H9 (cell line): ENCODE measurements around the gene CIT. TPM values are rescaled to one million over a fixed set of nuclear protein-coding genes. Genes with fewer than 3 reads are reported as not detected.
A peak's percentile ranks its signal among the peaks of the same experiment; 100 is the strongest.

Source experiments
- DNase-seq: peaks from one replicate; pipeline ENCODE4 v3.0.0-alpha.2; 2017
- H2AFZ ChIP-seq: one replicate; pipeline ENCODE4 v1.6.1; 2013; ENCODE audit warnings: mild to moderate bottlenecking, low read length, control low read depth, moderate library complexity
- H2AK5ac ChIP-seq: 2 replicates; pipeline ENCODE4 v1.6.1; 2013; ENCODE audit warnings: low read length, control low read depth, mixed read lengths; ENCODE audit not compliant: insufficient read length
- H2BK120ac ChIP-seq: one replicate; pipeline ENCODE4 v1.6.1; 2013; ENCODE audit warnings: low read depth, mild to moderate bottlenecking, low read length, control low read depth, inconsistent platforms; ENCODE audit not compliant: poor library complexity, severe bottlenecking
- H2BK12ac ChIP-seq: 2 replicates; pipeline ENCODE4 v1.6.1; 2013; ENCODE audit warnings: low read length, control low read depth, mixed read lengths, low read depth; ENCODE audit not compliant: insufficient read length
- H2BK15ac ChIP-seq: 2 replicates; pipeline ENCODE4 v1.6.1; 2013; ENCODE audit warnings: low read depth, low read length, control low read depth
- H2BK20ac ChIP-seq: one replicate; pipeline ENCODE4 v1.6.1; 2013; ENCODE audit warnings: low read depth, mild to moderate bottlenecking, low read length, control low read depth, inconsistent platforms; ENCODE audit not compliant: poor library complexity, severe bottlenecking
- H2BK5ac ChIP-seq: 2 replicates; pipeline ENCODE4 v1.6.1; 2013; ENCODE audit warnings: low read length, control low read depth, mixed read lengths; ENCODE audit not compliant: insufficient read length
- H3K14ac ChIP-seq: 2 replicates; pipeline ENCODE4 v1.6.1; 2013; ENCODE audit warnings: low read length, control low read depth; ENCODE audit not compliant: insufficient read depth
- H3K18ac ChIP-seq: 2 replicates; pipeline ENCODE4 v1.6.1; 2013; ENCODE audit warnings: low read depth, mild to moderate bottlenecking, mixed read lengths, low read length, control low read depth; ENCODE audit not compliant: insufficient read length
- H3K23ac ChIP-seq: 2 replicates; pipeline ENCODE4 v1.6.1; 2013; ENCODE audit warnings: low read length, control low read depth, mixed read lengths, low read depth; ENCODE audit not compliant: insufficient read length
- H3K23me2 ChIP-seq: 2 replicates; pipeline ENCODE4 v1.6.1; 2013; ENCODE audit warnings: low read depth, mild to moderate bottlenecking, mixed read lengths, low read length, control low read depth; ENCODE audit not compliant: insufficient read length, poor library complexity, severe bottlenecking
- H3K27ac ChIP-seq: 2 replicates; pipeline ENCODE4 v1.5.1; 2013; ENCODE audit warnings: low read length, control low read depth, mixed read lengths, low read depth; ENCODE audit not compliant: insufficient read length
- H3K27me3 ChIP-seq: 2 replicates; pipeline ENCODE4 v1.6.1; 2013; ENCODE audit warnings: low read length, control low read depth, inconsistent platforms; ENCODE audit not compliant: insufficient read depth
- H3K4ac ChIP-seq: 2 replicates; pipeline ENCODE4 v1.6.1; 2013; ENCODE audit warnings: low read depth, mild to moderate bottlenecking, control low read depth, inconsistent platforms, low read length, moderate library complexity
- H3K4me1 ChIP-seq: 2 replicates; pipeline ENCODE4 v1.6.1; 2013; ENCODE audit warnings: low read length, control low read depth, inconsistent platforms; ENCODE audit not compliant: insufficient read depth
- H3K4me2 ChIP-seq: 2 replicates; pipeline ENCODE4 v1.6.1; 2013; ENCODE audit warnings: low read length, control low read depth, mixed read lengths; ENCODE audit not compliant: insufficient read length, insufficient read depth
- H3K56ac ChIP-seq: 2 replicates; pipeline ENCODE4 v1.6.1; 2013; ENCODE audit warnings: low read depth, mild to moderate bottlenecking, mixed read lengths, low read length, control low read depth; ENCODE audit not compliant: insufficient read length
- H3K79me1 ChIP-seq: 2 replicates; pipeline ENCODE4 v1.6.1; 2013; ENCODE audit warnings: low read depth, mild to moderate bottlenecking, moderate library complexity, low read length, control low read depth, inconsistent platforms; ENCODE audit not compliant: insufficient read depth, poor library complexity, severe bottlenecking
- H3K79me2 ChIP-seq: 2 replicates; pipeline ENCODE4 v1.6.1; 2013; ENCODE audit warnings: low read length, control low read depth, inconsistent platforms; ENCODE audit not compliant: insufficient read depth
- H3K9ac ChIP-seq: 2 replicates; pipeline ENCODE4 v1.6.1; 2013; ENCODE audit warnings: low read length, control low read depth, mixed read lengths; ENCODE audit not compliant: insufficient read length; ENCODE audit errors: extremely low read depth
- H3K9me3 ChIP-seq: one replicate; pipeline ENCODE4 v1.6.1; 2013; ENCODE audit warnings: low read depth, low read length, inconsistent platforms; ENCODE audit not compliant: control insufficient read depth
- H3T11ph ChIP-seq: one replicate; pipeline ENCODE4 v1.6.1; 2013; ENCODE audit warnings: mild to moderate bottlenecking, low read length, control low read depth, inconsistent platforms
- H4K20me1 ChIP-seq: one replicate; pipeline ENCODE4 v1.6.1; 2013; ENCODE audit not compliant: control insufficient read depth, insufficient read length, insufficient read depth
- H4K5ac ChIP-seq: 2 replicates; pipeline ENCODE4 v1.6.1; 2013; ENCODE audit warnings: low read depth, mild to moderate bottlenecking, mixed read lengths, low read length, control low read depth; ENCODE audit not compliant: insufficient read length
- H4K8ac ChIP-seq: replicated peaks from 2 replicates; pipeline ENCODE4 v1.6.1; 2013; ENCODE audit warnings: low read length, control low read depth, mixed read lengths, low read depth; ENCODE audit not compliant: insufficient read length
- H4K91ac ChIP-seq: 2 replicates; pipeline ENCODE4 v1.6.1; 2013; ENCODE audit warnings: low read depth, mild to moderate bottlenecking, moderate library complexity, mixed read lengths, low read length, control low read depth; ENCODE audit not compliant: insufficient read length
- H3K27ac Mint-ChIP-seq, 3 experiments: 2 replicates in 2 of 3; 3 replicates in 1 of 3; pipeline ENCODE4 v1.8.0; 2020 to 2021; ENCODE audit warnings: mixed read lengths in 3 of 3, mild to moderate bottlenecking in 1 of 3, moderate library complexity in 1 of 3
- H3K27me3 Mint-ChIP-seq: 2 replicates; pipeline ENCODE4 v1.8.0; 2021; ENCODE audit warnings: low read depth, mild to moderate bottlenecking, moderate library complexity, mixed read lengths
- H3K36me3 Mint-ChIP-seq, 3 experiments: 2 replicates in 2 of 3; 3 replicates in 1 of 3; pipeline ENCODE4 v1.8.0; 2020 to 2021; ENCODE audit warnings: low read depth in 3 of 3, mixed read lengths in 3 of 3; ENCODE audit not compliant: insufficient read depth in 1 of 3
- H3K4me1 Mint-ChIP-seq, 2 experiments: 2 replicates each; pipeline ENCODE4 v1.8.0; 2020; ENCODE audit warnings: mixed read lengths in 2 of 2
- H3K4me3 Mint-ChIP-seq, 2 experiments: 2 replicates in 1 of 2; 3 replicates in 1 of 2; pipeline ENCODE4 v1.8.0; 2020 to 2021; ENCODE audit warnings: mild to moderate bottlenecking in 2 of 2, mixed read lengths in 2 of 2, moderate library complexity in 1 of 2
- H3K9me3 Mint-ChIP-seq, 2 experiments: 2 replicates in 1 of 2; 3 replicates in 1 of 2; pipeline ENCODE4 v1.8.0; 2020; ENCODE audit warnings: mild to moderate bottlenecking in 2 of 2, mixed read lengths in 2 of 2, moderate library complexity in 1 of 2
- CTCF ChIP-seq: fragments of 200-600 bp; sonication (generic); conservative IDR thresholded peaks from 3 replicates; pipeline ENCODE4 v1.8.0; 2021; ENCODE audit warnings: antibody characterized with exemption, mild to moderate bottlenecking
- WGBS: extraction: QIAGEN DNeasy Blood & Tissue Kit; methylation state at CpG from one replicate; pipeline ENCODE4 v1.1.7; 2013; ENCODE audit warnings: missing lambda C conversion rate, low lambda C conversion rate, mixed read lengths; ENCODE audit not compliant: insufficient read length; ENCODE audit errors: extremely low coverage; 5-methylcytosine and 5-hydroxymethylcytosine counted together
- total RNA-seq: library from RNA; stranded (reverse); gene quantifications from 2 replicates; pipeline ENCODE4 v1.2.1, GENCODE V29; 2021

CIT gene
- total RNA-seq, 1 experiment from 2014 or later = 55.3 TPM

- H3K27ac Mint-ChIP-seq = peak overlapping the region in 2 of 3 experiments; percentile 7 to 54; a peak in 2 of 7 replicates
Measured at GRCh38 chr12:119802472-119802871, 74.6 kb downstream of the CIT start.

More at GRCh38 chr12:119802472-119802871, 74.6 kb downstream of the CIT start:
- Mint-ChIP-seq H3K9me3 (peaks cover 8% of the 10 kb centered on the region in 2 experiments; a peak in 3 of 5 replicates), H3K4me1 (peaks cover 22 to 27% of the 10 kb centered on the region in 2 experiments), H3K36me3 (peaks cover 12 to 26% (median 19%) of the 10 kb centered on the region in 3 experiments), H3K27me3 (no peaks in the 10 kb centered on the region), H3K4me3 (peak overlapping the region in 1 of 2 experiments; percentile 22; a peak in 3 of 5 replicates)
- no peak overlapping the region for H3K23ac ChIP-seq
- no peak overlapping the region for H3K14ac ChIP-seq
- H2BK12ac ChIP-seq = no peak overlapping the region
- H2BK120ac ChIP-seq = no peak overlapping the region
- no peak for DNase-seq
- no CpG with 5 or more reads among the region's 4 CpGs for WGBS
- no peak overlapping the region for H2AFZ ChIP-seq
- H3T11ph ChIP-seq = no peak overlapping the region
- no peak overlapping the region for H4K91ac ChIP-seq
- peaks cover 6% of the 10 kb centered on the region for H3K23me2 ChIP-seq
- peaks cover 4% of the 10 kb centered on the region; the same call in 1 of the 2 replicates for H3K4me1 ChIP-seq
- H3K27ac ChIP-seq = no peak overlapping the region
- no peak overlapping the region for H3K18ac ChIP-seq
- no peaks in the 10 kb centered on the region for H3K27me3 ChIP-seq
- H3K56ac ChIP-seq = no peak overlapping the region
- H2BK5ac ChIP-seq = no peak overlapping the region
- H3K79me1 ChIP-seq = no peaks in the 10 kb centered on the region
- no peak overlapping the region for H3K4ac ChIP-seq
- TF ChIP-seq CTCF = no peak
- H3K79me2 ChIP-seq = no peaks in the 10 kb centered on the region
- no peaks in the 10 kb centered on the region for H3K9me3 ChIP-seq
- no peak overlapping the region for H2AK5ac ChIP-seq
- H2BK15ac ChIP-seq = no peak overlapping the region
- H3K9ac ChIP-seq = no peak overlapping the region
- H4K5ac ChIP-seq = no peak overlapping the region
- no peaks in the 10 kb centered on the region for H4K20me1 ChIP-seq
- H2BK20ac ChIP-seq = no peak overlapping the region
- H3K4me2 ChIP-seq = no peak overlapping the region
- H4K8ac ChIP-seq = no peak overlapping the region
